Endothelial cell of hepatic sinusoid (primary cell): ENCODE data around the gene ANKRD11.
"Not testable (repeated sequence)": the region's sequence is repeated elsewhere in the genome, so short reads cannot be mapped to it uniquely, and the experiment has no call there.

Source experiments
- in situ Hi-C: cut with HindIII; loops from 2 replicates; pipeline ENCODE4 v1.10.0; 2017; ENCODE audit warnings: low sequenced_read_pairs

Gene ANKRD11

GRCh38 chr16:89482150-89482816 is 8.1 kb downstream of the ANKRD11 start:
- in situ Hi-C loops, result no loop called here

GRCh38 chr16:89481356-89481955 is 8.9 kb downstream of the ANKRD11 start:
- in situ Hi-C loops, result no loop called here

- in situ Hi-C loops, result no loop called here
Observed at GRCh38 chr16:89478576-89479221, 11.7 kb downstream of the ANKRD11 start.

GRCh38 chr16:89476811-89477261 is 13.5 kb downstream of the ANKRD11 start:
- in situ Hi-C loops, result no loop called here

- in situ Hi-C loops, result no loop called here
Observed at GRCh38 chr16:89476379-89476778, 14.0 kb downstream of the ANKRD11 start.

GRCh38 chr16:89475144-89475543 is 15.2 kb downstream of the ANKRD11 start:
- in situ Hi-C loops, result no loop called here

GRCh38 chr16:89473791-89474414 is 16.5 kb downstream of the ANKRD11 start:
- in situ Hi-C loops, result no loop called here

- in situ Hi-C loops, result no loop called here
Observed at GRCh38 chr16:89473136-89473712, 17.1 kb downstream of the ANKRD11 start.

GRCh38 chr16:89472711-89473075 is 17.7 kb downstream of the ANKRD11 start:
- in situ Hi-C loops, result no loop called here

- in situ Hi-C loops, result no loop called here
Observed at GRCh38 chr16:89467382-89467781, 23.0 kb downstream of the ANKRD11 start.

GRCh38 chr16:89466920-89467319 is 23.4 kb downstream of the ANKRD11 start:
- in situ Hi-C loops, result no loop called here

- in situ Hi-C loops, result not testable (repeated sequence)
Observed at GRCh38 chr16:89463312-89463711, 27.0 kb downstream of the ANKRD11 start.

GRCh38 chr16:89462639-89463038 is 27.7 kb downstream of the ANKRD11 start:
- in situ Hi-C loops, result not testable (repeated sequence)

- in situ Hi-C loops, result not testable (repeated sequence)
Observed at GRCh38 chr16:89461890-89462289, 28.5 kb downstream of the ANKRD11 start.

- in situ Hi-C loops, result no loop called here
Observed at GRCh38 chr16:89460556-89460955, 29.8 kb downstream of the ANKRD11 start.

GRCh38 chr16:89458967-89459366 is 31.4 kb downstream of the ANKRD11 start:
- in situ Hi-C loops, result no loop called here

- in situ Hi-C loops, result no loop called here
Observed at GRCh38 chr16:89458551-89458950, 31.8 kb downstream of the ANKRD11 start.

GRCh38 chr16:89456419-89456959 is 33.9 kb downstream of the ANKRD11 start:
- in situ Hi-C loops, result no loop called here

- in situ Hi-C loops, result no loop called here
Observed at GRCh38 chr16:89455692-89456091, 34.7 kb downstream of the ANKRD11 start.

GRCh38 chr16:89455178-89455577 is 35.2 kb downstream of the ANKRD11 start:
- in situ Hi-C loops, result no loop called here
